CD4-positive, CD25-positive, alpha-beta regulatory T cell (primary cell): ENCODE results near the gene STAP2. TPM values are rescaled to one million over a fixed set of nuclear protein-coding genes. Genes with fewer than 3 reads are reported as not detected.

Experiments used
- ATAC-seq, 2 donors: fragments of 150-1000 bp; cut with Tn5 transposase; one replicate each; pipeline ENCODE4 v1.10.0; 2021; ENCODE audit warnings: low read depth in 2 of 2, moderate number of reproducible peaks in 2 of 2, moderate library complexity in 1 of 2
- DNase-seq, 3 donors: peaks; one replicate each; pipeline versions ENCODE4 v3.0.0 to v3.0.0-alpha.2; 2012 to 2022; ENCODE audit warnings: mixed read lengths in 1 of 3
- H3K27ac ChIP-seq: one replicate; pipeline ENCODE4 v1.7.0; 2013; ENCODE audit warnings: mild to moderate bottlenecking, low read length; ENCODE audit not compliant: insufficient read depth, poor library complexity, severe bottlenecking
- H3K27me3 ChIP-seq: one replicate; pipeline ENCODE4 v1.7.0; 2013; ENCODE audit warnings: low read length; ENCODE audit not compliant: control insufficient read depth, insufficient read depth
- H3K36me3 ChIP-seq: one replicate; pipeline ENCODE4 v1.7.0; 2013; ENCODE audit warnings: mild to moderate bottlenecking, low read length, moderate library complexity; ENCODE audit not compliant: control insufficient read depth, insufficient read depth
- H3K4me1 ChIP-seq: 2 replicates; pipeline ENCODE4 v1.7.0; 2013; ENCODE audit warnings: mild to moderate bottlenecking, low read length; ENCODE audit not compliant: insufficient read depth, control insufficient read depth, poor library complexity, severe bottlenecking
- H3K4me3 ChIP-seq: one replicate; pipeline ENCODE4 v1.7.0; 2013; ENCODE audit warnings: low read depth, mild to moderate bottlenecking, low read length, moderate library complexity
- H3K9me3 ChIP-seq, 2 experiments: 1 replicate in 1 of 2; 2 replicates in 1 of 2; pipeline ENCODE4 v1.7.0; 2013; ENCODE audit warnings: low read length in 2 of 2, mild to moderate bottlenecking in 1 of 2, moderate library complexity in 1 of 2; ENCODE audit not compliant: control insufficient read depth in 2 of 2
- H3K27ac Mint-ChIP-seq, 3 donors: one replicate each; pipeline ENCODE4 v1.8.0; 2020 to 2022; ENCODE audit warnings: mild to moderate bottlenecking in 3 of 3, mixed read lengths in 3 of 3, moderate library complexity in 2 of 3
- H3K27me3 Mint-ChIP-seq: one replicate; pipeline ENCODE4 v1.8.0; 2022; ENCODE audit warnings: mild to moderate bottlenecking, mixed read lengths
- H3K36me3 Mint-ChIP-seq: one replicate; pipeline ENCODE4 v1.8.0; 2020; ENCODE audit warnings: mixed read lengths
- H3K4me1 Mint-ChIP-seq, 4 donors: one replicate each; pipeline ENCODE4 v1.8.0; 2020 to 2022; ENCODE audit warnings: mixed read lengths in 4 of 4, mild to moderate bottlenecking in 1 of 4
- H3K4me3 Mint-ChIP-seq, 4 donors: one replicate each; pipeline ENCODE4 v1.8.0; 2020 to 2022; ENCODE audit warnings: mild to moderate bottlenecking in 4 of 4, mixed read lengths in 4 of 4, moderate library complexity in 3 of 4
- H3K9me3 Mint-ChIP-seq, 7 donors: one replicate each; pipeline ENCODE4 v1.8.0; 2020 to 2022; ENCODE audit warnings: mixed read lengths in 7 of 7, mild to moderate bottlenecking in 3 of 7, moderate library complexity in 2 of 7
- polyA plus RNA-seq, 4 donors: library from polyadenylated mRNA; unstranded; fragments of 300-500 nt; fragmentation: Illumina TruSeq; gene quantifications; one replicate each; pipeline ENCODE4 v1.2.3, GENCODE V29; 2021
- total RNA-seq: library from RNA; stranded (reverse); gene quantifications from one replicate; pipeline ENCODE4 v1.2.3, GENCODE V29; 2022

STAP2 gene
- total and polyA plus RNA-seq, 5 donors from 2014 or later = 1.6 to 3.0 (median 2.2) TPM

DNA sequence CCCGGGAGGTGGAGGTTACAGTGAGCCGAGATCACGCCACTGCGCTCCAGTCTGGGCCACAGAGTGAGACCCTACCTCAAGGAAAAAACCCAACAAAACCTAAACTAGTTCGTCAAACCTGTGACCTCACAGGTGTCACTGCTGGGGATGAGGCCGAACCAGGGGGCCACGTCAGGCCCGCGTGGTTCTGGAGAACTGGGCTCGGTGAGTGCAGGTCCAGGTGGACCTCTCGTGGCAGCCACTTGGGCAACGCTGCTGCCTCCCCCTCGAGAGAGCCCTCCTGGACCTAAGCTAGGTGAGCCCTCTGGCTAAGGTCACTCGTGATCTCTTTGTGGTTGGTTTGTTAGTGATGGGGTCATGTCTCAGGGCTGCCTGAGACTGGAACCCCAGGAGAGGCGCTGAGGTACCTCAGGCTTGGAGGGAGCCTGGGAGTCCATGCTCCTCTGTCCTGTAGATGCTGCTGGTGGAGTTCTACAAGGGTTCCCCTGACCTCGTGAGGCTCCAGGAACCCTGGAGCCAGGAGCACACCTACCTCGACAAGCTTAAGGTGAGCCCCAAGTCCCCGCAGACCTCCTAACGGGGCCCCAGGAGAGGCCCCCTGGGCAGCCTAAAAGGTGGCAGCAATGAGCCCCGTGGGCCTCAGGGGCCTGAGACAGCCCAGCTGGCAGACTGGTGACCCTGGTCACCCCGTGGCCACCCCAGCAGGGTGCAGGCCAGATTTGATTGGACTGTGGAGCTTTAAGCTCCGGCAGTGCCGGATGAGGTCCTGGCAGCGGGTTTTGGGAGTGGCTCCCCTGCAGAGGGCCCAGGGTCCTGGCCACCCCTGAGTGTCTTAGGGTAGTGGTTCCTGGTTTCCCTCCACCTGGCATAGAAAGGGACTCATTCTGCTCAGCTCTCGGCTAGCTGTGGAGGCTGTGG lies 20.3 kb upstream of the STAP2 start:
- no peaks in the 10 kb centered on the region for H3K9me3 ChIP-seq
- ATAC-seq (no peak), DNase-seq (no peak)
- Mint-ChIP-seq H3K36me3 (peaks cover 6% of the 10 kb centered on the region), H3K4me1 (peaks cover 0 to 2% (median 0%) of the 10 kb centered on the region in 4 donors), H3K27ac (peak overlapping the region in 1 of 3 donors; percentile 25), H3K4me3 (no peak overlapping the region), H3K9me3 (no peaks in the 10 kb centered on the region), H3K27me3 (no peaks in the 10 kb centered on the region)
- H3K36me3 ChIP-seq = peaks cover 34% of the 10 kb centered on the region
- H3K4me1 ChIP-seq = no peaks in the 10 kb centered on the region
- H3K27me3 ChIP-seq = no peaks in the 10 kb centered on the region
- no peak overlapping the region for H3K27ac ChIP-seq
- H3K4me3 ChIP-seq = no peak overlapping the region

DNA sequence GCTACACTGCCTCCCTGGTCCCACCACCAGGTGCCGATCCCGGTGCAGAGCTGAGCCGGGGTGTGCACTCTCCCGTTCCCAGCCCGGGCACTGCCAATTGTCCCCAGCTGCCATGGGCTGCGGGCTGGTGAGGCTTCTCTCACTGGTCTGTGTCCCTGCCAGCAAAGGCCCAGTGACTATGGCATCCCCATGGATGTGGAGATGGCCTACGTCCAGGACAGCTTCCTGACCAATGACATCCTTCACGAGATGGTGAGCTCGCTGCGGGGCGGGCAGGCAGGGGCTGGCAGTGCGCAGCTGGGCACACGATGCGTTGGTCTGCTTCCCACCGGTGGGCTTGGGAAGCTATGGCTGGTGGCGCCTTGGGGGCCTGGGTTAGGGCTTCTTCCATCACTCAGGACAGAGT lies 19.3 kb upstream of the STAP2 start:
- H3K4me1 Mint-ChIP-seq = peaks cover 0 to 2% (median 0%) of the 10 kb centered on the region in 4 donors
- peaks cover 6% of the 10 kb centered on the region for H3K36me3 Mint-ChIP-seq
- ATAC-seq (no peak), DNase-seq (no peak)
- no peaks in the 10 kb centered on the region for H3K27me3 ChIP-seq
- H3K36me3 ChIP-seq = peaks cover 24% of the 10 kb centered on the region
- H3K4me3 Mint-ChIP-seq = no peak overlapping the region
- H3K9me3 ChIP-seq = no peaks in the 10 kb centered on the region
- no peak overlapping the region for H3K4me3 ChIP-seq
- H3K9me3 Mint-ChIP-seq = no peaks in the 10 kb centered on the region
- H3K27me3 Mint-ChIP-seq = no peaks in the 10 kb centered on the region
- H3K27ac ChIP-seq = no peak overlapping the region
- H3K4me1 ChIP-seq = no peaks in the 10 kb centered on the region
- no peak overlapping the region for H3K27ac Mint-ChIP-seq

DNA sequence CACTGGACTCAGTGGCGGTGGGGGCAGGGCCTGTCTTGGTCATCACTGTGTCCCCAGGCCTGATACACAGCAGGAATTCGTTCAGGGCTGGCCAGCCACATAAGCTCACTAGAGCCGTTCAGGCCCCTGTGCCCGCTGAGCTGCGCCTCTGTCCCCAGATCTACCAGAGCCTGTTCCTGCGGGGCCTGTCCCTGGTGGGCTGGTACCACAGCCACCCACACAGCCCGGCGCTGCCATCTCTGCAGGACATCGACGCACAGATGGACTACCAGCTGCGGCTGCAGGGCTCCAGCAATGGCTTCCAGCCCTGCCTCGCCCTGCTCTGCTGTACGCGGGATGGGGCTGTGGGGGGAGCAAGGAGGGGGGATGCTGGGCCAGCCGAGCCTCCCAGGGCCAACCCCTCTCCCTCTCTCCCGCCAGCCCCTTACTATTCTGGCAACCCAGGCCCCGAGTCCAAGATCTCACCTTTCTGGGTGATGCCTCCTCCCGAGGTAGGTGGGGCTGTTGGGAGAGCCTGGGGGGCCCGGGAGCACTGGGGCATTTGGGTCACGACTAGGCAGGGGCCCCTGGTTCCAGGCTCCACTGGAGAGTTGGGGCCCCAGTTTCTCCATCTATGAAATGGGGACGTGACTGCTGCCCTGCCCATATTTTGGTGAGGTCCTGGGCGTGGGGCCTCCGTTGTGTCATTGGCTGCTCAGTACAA lies 18.6 kb upstream of the STAP2 start:
- Histone ChIP-seq H3K27me3 (no peaks in the 10 kb centered on the region), H3K27ac (no peak overlapping the region), H3K4me1 (no peaks in the 10 kb centered on the region), H3K4me3 (no peak overlapping the region), H3K9me3 (no peaks in the 10 kb centered on the region), H3K36me3 (peaks cover 18% of the 10 kb centered on the region)
- Mint-ChIP-seq H3K27me3 (no peaks in the 10 kb centered on the region), H3K36me3 (peaks cover 6% of the 10 kb centered on the region), H3K4me1 (peaks cover 0 to 4% (median 0%) of the 10 kb centered on the region in 4 donors), H3K4me3 (no peak overlapping the region), H3K27ac (no peak overlapping the region), H3K9me3 (no peaks in the 10 kb centered on the region)
- ATAC-seq (no peak), DNase-seq (no peak)

DNA sequence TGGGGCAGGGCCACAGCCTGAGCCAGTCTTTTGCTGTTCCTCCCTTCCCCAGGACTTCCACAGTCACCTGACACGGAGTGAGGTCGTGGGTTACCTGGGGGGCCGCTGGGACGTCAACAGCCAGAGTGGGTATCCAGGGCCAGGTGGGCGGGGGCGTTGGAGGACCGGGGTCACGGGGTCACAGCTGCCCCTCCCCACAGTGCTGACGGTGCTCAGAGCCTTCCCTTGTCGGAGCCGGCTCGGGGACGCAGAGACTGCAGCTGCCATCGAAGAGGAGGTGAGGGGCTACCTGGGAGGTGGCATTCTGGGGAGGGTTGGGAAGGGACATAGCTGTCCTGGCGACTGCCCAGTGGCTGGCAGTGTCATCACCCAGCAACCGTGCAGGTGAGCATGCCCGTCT lies 16.3 kb upstream of the STAP2 start:
- H3K4me1 Mint-ChIP-seq = peaks cover 0 to 2% (median 0%) of the 10 kb centered on the region in 4 donors
- H3K4me3 Mint-ChIP-seq = no peak overlapping the region
- H3K36me3 Mint-ChIP-seq = no peaks in the 10 kb centered on the region
- Histone ChIP-seq H3K36me3 (peaks cover 3% of the 10 kb centered on the region), H3K9me3 (no peaks in the 10 kb centered on the region), H3K4me1 (no peaks in the 10 kb centered on the region), H3K27me3 (no peaks in the 10 kb centered on the region), H3K27ac (no peak overlapping the region), H3K4me3 (no peak overlapping the region)
- H3K27me3 Mint-ChIP-seq = no peaks in the 10 kb centered on the region
- H3K9me3 Mint-ChIP-seq = no peaks in the 10 kb centered on the region
- no peak for ATAC-seq
- no peak for DNase-seq
- no peak overlapping the region for H3K27ac Mint-ChIP-seq

DNA sequence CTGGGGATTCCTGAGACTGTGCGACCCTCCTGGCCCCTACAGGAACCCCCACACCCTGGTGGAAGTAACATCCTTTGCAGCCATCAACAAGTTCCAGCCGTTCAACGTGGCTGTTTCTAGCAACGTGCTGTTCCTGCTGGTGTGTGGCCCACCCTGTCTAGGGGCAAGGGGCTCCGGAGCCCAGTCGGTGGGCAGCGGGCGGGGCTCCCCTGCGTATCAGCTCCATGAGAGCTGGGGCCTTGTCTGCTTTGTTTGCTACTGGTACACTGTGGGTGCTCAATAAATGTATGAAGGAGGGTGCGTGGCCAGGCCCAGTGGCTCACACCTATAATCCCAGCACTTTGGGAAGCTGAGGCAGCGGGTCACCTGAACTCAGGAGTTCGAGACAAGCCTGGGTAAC lies 15.7 kb upstream of the STAP2 start:
- no peaks in the 10 kb centered on the region for H3K9me3 Mint-ChIP-seq
- ATAC-seq = no peak
- H3K36me3 Mint-ChIP-seq = no peaks in the 10 kb centered on the region
- DNase-seq = no peak
- peaks cover under 1% of the 10 kb centered on the region for H3K36me3 ChIP-seq
- H3K9me3 ChIP-seq = no peaks in the 10 kb centered on the region
- H3K4me3 Mint-ChIP-seq = no peak overlapping the region
- H3K27ac ChIP-seq = no peak overlapping the region
- H3K4me1 Mint-ChIP-seq = peaks cover 0 to 2% (median 0%) of the 10 kb centered on the region in 4 donors
- no peaks in the 10 kb centered on the region for H3K27me3 Mint-ChIP-seq
- no peak overlapping the region for H3K4me3 ChIP-seq
- H3K4me1 ChIP-seq = no peaks in the 10 kb centered on the region
- H3K27ac Mint-ChIP-seq = no peak overlapping the region
- H3K27me3 ChIP-seq = no peaks in the 10 kb centered on the region

DNA sequence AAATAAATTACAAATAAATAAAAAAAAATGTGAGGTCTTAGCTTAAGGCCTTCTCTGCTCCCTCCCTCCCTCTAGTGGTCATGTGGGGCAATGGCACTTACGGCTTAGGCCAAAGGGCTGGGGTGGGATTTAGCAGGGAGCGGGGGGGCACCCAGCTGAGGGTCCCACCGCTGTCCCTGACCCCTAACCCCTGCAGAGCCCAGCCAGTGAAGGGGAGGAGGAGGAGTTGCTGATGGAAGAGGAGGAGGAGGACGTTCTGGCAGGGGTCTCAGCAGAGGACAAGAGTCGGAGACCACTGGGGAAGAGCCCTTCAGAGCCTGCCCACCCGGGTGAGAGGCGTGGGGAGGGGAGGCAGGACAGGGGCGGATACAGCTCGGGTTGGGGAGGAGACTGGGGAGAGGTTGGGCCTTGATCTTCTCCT lies 14.1 kb upstream of the STAP2 start:
- H3K4me3 Mint-ChIP-seq = no peak overlapping the region
- DNase-seq = peak; percentile 34 to 75 (median 63)
- peak; percentile 61 to 73 for ATAC-seq
- peaks cover 0 to 2% (median 0%) of the 10 kb centered on the region in 4 donors for H3K4me1 Mint-ChIP-seq
- H3K9me3 Mint-ChIP-seq = no peaks in the 10 kb centered on the region
- Histone ChIP-seq H3K4me3 (no peak overlapping the region), H3K27me3 (no peaks in the 10 kb centered on the region), H3K27ac (peak overlapping the region; percentile 14), H3K9me3 (no peaks in the 10 kb centered on the region), H3K4me1 (no peaks in the 10 kb centered on the region), H3K36me3 (no peaks in the 10 kb centered on the region)
- peak overlapping the region in 1 of 3 donors; percentile 32 for H3K27ac Mint-ChIP-seq
- no peaks in the 10 kb centered on the region for H3K27me3 Mint-ChIP-seq
- no peaks in the 10 kb centered on the region for H3K36me3 Mint-ChIP-seq

DNA sequence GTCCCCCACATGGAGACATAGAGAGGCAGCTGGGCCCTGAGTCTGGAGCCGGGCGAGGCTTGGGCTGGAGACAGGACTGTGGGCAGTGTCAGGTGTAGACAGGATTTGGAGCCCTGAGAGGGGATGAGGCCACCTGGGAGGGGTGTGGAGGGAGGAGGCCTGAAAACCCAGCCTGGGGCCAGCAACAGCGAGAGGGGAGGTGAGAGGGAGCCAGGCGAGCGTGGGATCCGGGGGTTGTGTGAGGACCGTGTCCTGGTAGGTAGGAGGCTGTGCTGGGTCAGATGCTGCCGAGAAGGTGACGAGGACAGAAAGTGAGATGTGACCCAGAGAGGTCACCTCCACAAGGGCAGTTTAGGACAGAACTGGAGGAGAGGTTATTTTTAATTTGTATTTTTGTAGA lies 12.1 kb upstream of the STAP2 start:
- Mint-ChIP-seq H3K4me1 (peaks cover 0 to 7% (median 3%) of the 10 kb centered on the region in 4 donors), H3K4me3 (no peak overlapping the region), H3K36me3 (peaks cover 9% of the 10 kb centered on the region), H3K27me3 (no peaks in the 10 kb centered on the region), H3K27ac (no peak overlapping the region), H3K9me3 (no peaks in the 10 kb centered on the region)
- Histone ChIP-seq H3K27me3 (no peaks in the 10 kb centered on the region), H3K4me3 (no peak overlapping the region), H3K36me3 (no peaks in the 10 kb centered on the region), H3K4me1 (peaks cover 3% of the 10 kb centered on the region), H3K27ac (no peak overlapping the region), H3K9me3 (no peaks in the 10 kb centered on the region)
- ATAC-seq (no peak), DNase-seq (no peak)
